SHP77 (cell line): Measurements from ENCODE around the gene DIPK1B.
"Not testable (repeated sequence)": the region's sequence is repeated elsewhere in the genome, so short reads cannot be mapped to it uniquely, and the experiment has no call there.

ENCODE experiments used
- DNase-seq, 2 experiments: peaks; one replicate each; lab custom pipeline; 2025; lab: John Stamatoyannopoulos, UW

DIPK1B gene

GRCh38 chr9:136754059-136754572 lies 41.7 kb downstream of the DIPK1B start:
- peak in 1 of 2 experiments; percentile 25 for DNase-seq

- DNase-seq: no peak
These were observed 42.4 kb downstream of the DIPK1B start for GRCh38 chr9:136754626-136755301.

GRCh38 chr9:136755302-136756133 lies 43.1 kb downstream of the DIPK1B start:
- not testable (repeated sequence) for DNase-seq

GRCh38 chr9:136756134-136756438 lies 43.7 kb downstream of the DIPK1B start:
- no peak for DNase-seq

- no peak for DNase-seq
These were observed 44.5 kb downstream of the DIPK1B start for GRCh38 chr9:136756836-136757235.

GRCh38 chr9:136757328-136757727 lies 45.0 kb downstream of the DIPK1B start:
- no peak for DNase-seq

GRCh38 chr9:136757751-136758140 lies 45.4 kb downstream of the DIPK1B start:
- DNase-seq: no peak

- no peak for DNase-seq
These were observed 46.6 kb downstream of the DIPK1B start for GRCh38 chr9:136759001-136759400.

- DNase-seq: no peak
These were observed 47.3 kb downstream of the DIPK1B start for GRCh38 chr9:136759436-136760325.

- no peak for DNase-seq
These were observed 48.1 kb downstream of the DIPK1B start for GRCh38 chr9:136760424-136760823.

- peak; percentile 57 to 65 for DNase-seq
These were observed 48.6 kb downstream of the DIPK1B start for GRCh38 chr9:136760834-136761544.

GRCh38 chr9:136761545-136761981 lies 49.2 kb downstream of the DIPK1B start:
- no peak for DNase-seq

GRCh38 chr9:136762221-136762691 lies 49.9 kb downstream of the DIPK1B start:
- no peak for DNase-seq

- DNase-seq: peak; percentile 34 to 58
These were observed 50.7 kb downstream of the DIPK1B start for GRCh38 chr9:136762915-136763648.

GRCh38 chr9:136763649-136764035 lies 51.3 kb downstream of the DIPK1B start:
- DNase-seq: no peak

- DNase-seq: peak in 1 of 2 experiments; percentile 42
These were observed 52.0 kb downstream of the DIPK1B start, which contains the start of gene LCN15 for GRCh38 chr9:136764301-136764891. LCN15 (minus strand) TSS chr9:136764518; CDS start chr9:136764488, 30 bp downstream.

- DNase-seq: no peak
These were observed 52.7 kb downstream of the DIPK1B start for GRCh38 chr9:136765041-136765440.

- not testable (repeated sequence) for DNase-seq
These were observed 53.5 kb downstream of the DIPK1B start for GRCh38 chr9:136765745-136766409.

GRCh38 chr9:136766410-136767120 lies 54.2 kb downstream of the DIPK1B start:
- DNase-seq: peak; percentile 68 to 77
